ENCODE data around the gene L3MBTL3.
"Not testable (repeated sequence)": the region's sequence is repeated elsewhere in the genome, so short reads cannot be mapped to it uniquely, and the experiment has no call there.

L3MBTL3 gene

GRCh38 chr6:130075879-130076460, 57.6 kb downstream of the L3MBTL3 start:
- DNase-seq (ENCODE audit: low read depth, low spot score) = no peak

GRCh38 chr6:130076512-130076911, 58.1 kb downstream of the L3MBTL3 start:
- DNase-seq (ENCODE audit: low read depth, low spot score) = no peak

GRCh38 chr6:130090796-130091195, 72.4 kb downstream of the L3MBTL3 start:
- DNase-seq (ENCODE audit: low read depth, low spot score) = no peak

DNA sequence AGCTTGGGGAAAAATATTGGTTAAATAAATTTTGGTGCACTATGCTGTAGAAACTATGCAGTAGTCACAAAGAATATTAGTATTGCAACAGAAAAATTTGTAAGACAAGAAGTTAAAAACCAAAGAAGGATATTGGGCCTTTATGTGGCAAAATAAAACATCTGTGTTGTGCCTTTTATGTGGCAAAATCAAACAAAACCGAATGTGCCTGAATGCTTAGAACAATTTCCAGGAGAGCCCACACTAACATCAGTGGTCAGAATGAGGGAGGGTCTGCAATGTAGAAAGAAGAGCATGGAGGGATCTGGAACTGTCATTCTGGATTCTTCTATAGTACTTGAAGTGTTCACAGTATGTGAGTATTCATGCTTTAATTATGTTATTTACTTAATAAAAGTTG, 75.2 kb downstream of the L3MBTL3 start:
- DNase-seq (ENCODE audit: low read depth, low spot score) = no peak

DNA sequence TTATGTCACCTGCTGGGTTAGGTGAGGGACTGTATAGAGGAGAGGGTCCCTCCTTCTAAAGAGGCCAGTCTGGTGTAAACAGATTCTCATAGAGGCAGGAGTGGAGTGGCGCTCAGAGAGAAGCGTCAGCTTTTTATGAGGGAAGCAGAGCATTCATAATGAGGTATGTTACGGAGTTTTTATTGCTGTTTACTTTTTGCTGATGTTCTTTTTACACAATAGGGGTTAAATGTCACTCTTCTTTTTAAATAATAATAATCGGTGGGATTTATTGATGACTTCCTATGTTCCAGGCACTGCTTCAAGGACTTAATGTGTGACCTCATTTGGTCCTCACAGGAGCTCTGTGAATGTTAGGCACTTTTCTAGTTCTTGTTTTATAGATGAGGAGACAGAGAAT, 79.9 kb downstream of the L3MBTL3 start:
- no peak for DNase-seq (ENCODE audit: low read depth, low spot score)

GRCh38 chr6:130099119-130099518, 80.7 kb downstream of the L3MBTL3 start:
- no peak for DNase-seq (ENCODE audit: low read depth, low spot score)

GRCh38 chr6:130105996-130106704, 87.8 kb downstream of the L3MBTL3 start:
- DNase-seq (ENCODE audit: low read depth, low spot score) = no peak

GRCh38 chr6:130107710-130108109, 89.3 kb downstream of the L3MBTL3 start:
- no peak for DNase-seq (ENCODE audit: low read depth, low spot score)

DNA sequence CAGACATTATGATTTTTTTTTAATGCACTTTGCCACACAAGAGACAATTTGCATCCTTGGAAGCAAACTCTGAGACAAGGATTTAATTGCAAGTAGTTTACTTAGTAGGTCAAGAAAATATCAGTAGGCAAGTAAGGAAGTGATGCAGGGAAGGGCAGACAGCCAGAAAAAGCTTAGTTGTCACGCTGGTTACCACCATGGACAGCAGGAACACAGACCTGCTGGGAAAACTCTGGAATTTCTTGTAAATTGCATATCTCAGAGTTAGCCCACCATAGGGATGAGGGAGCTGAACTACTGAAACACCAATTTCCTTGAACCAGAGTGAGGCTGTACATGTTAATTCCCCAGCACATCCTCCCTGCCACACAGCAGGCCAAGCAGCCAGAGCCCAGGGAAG, 92.7 kb downstream of the L3MBTL3 start:
- no peak for DNase-seq (ENCODE audit: low read depth, low spot score)

- DNase-seq (ENCODE audit: low read depth, low spot score) = no peak
These were observed 94.9 kb downstream of the L3MBTL3 start for GRCh38 chr6:130113201-130113710.

GRCh38 chr6:130115036-130115435, 96.7 kb downstream of the L3MBTL3 start:
- DNase-seq (ENCODE audit: low read depth, low spot score) = no peak

DNA sequence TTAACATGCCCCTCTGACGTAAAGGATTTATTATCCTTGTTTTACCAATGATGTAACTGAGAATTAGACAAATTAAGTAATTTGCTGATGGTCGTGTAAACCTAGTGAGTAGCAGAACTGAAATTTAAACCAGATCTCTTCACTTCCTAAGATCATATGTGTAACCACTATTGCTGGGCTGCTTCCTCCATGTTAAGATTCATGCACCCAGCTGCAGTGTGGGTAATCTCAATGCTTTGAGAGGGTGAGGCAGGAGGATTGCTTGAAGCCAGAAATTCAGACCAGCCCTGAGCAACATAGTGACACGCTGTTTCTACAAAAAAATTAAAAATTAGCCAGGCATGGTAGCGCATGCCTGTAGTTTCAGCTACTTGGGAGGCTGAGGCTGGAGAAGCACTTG, 97.9 kb downstream of the L3MBTL3 start:
- no peak for DNase-seq (ENCODE audit: low read depth, low spot score)

GRCh38 chr6:130117187-130117701, 98.9 kb downstream of the L3MBTL3 start:
- DNase-seq (ENCODE audit: low read depth, low spot score) = not testable (repeated sequence)

DNA sequence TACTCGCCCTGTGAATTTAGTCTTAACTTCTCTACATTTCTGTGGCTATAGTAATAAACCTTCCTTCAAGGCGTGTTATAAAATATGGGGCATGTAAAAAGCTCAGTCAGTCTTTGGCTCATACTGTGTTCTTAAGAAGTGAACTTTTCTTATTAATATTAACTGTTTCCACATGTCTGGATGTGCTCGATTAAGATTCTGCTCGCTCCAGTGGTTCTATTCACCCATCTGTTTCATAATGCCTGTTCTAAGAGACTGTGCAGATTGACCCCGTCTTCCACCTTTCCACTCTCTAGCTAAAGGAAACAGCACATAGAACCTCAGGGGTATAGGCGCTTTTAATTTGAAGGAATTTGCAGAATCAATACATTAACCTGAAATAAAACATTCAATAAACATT, 99.9 kb downstream of the L3MBTL3 start:
- no peak for DNase-seq (ENCODE audit: low read depth, low spot score)

GRCh38 chr6:130119211-130119610, 100.8 kb downstream of the L3MBTL3 start:
- no peak for DNase-seq (ENCODE audit: low read depth, low spot score)

- DNase-seq (ENCODE audit: low read depth, low spot score) = no peak
These were observed 102.3 kb downstream of the L3MBTL3 start for GRCh38 chr6:130120731-130121130.

DNA sequence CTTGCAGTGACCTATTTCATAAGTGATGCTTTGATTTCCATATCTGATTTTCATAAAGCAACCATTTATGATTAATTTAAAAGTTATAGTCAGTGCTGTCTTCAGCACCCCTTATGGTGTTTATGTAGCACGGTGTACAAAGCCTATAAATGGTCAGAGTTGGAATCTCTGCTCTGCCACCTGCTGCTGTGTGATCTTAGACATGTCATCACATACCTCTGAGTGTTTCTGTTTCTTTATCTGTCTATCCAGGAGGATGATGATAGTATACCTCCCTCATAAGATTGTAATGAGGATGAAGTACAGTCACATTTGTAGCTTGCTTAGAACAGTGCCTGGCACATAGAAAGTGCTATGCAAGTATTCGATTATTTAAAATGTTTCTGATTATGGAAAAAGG, 103.9 kb downstream of the L3MBTL3 start:
- DNase-seq (ENCODE audit: low read depth, low spot score) = no peak

GRCh38 chr6:130127195-130127594, 108.8 kb downstream of the L3MBTL3 start:
- DNase-seq (ENCODE audit: low read depth, low spot score) = no peak

GRCh38 chr6:130128326-130128725, 109.9 kb downstream of the L3MBTL3 start:
- no peak for DNase-seq (ENCODE audit: low read depth, low spot score)

- DNase-seq (ENCODE audit: low read depth, low spot score) = no peak
These were observed 111.4 kb downstream of the L3MBTL3 start for GRCh38 chr6:130129762-130130246.

GRCh38 chr6:130132286-130132701, 113.9 kb downstream of the L3MBTL3 start:
- DNase-seq (ENCODE audit: low read depth, low spot score) = no peak

DNA sequence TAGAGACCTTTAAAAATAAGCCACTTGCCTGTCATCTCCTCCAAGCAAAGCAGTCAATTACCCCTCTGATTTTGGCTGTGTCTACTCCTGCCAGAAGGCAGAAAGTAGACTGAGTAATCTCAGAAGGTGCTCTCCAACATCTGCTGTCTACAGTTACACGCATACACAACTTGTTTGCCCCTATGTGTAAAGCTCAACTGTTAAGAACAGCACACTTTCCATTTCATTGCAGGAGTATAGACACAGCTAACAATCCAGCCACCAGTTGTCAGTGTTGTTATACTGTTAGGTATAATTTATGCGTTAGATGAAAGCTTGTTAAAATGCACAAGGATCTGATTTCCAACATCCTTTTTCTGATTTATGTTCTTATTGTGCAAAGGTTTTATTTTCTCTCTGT, 116.2 kb downstream of the L3MBTL3 start:
- DNase-seq (ENCODE audit: low read depth, low spot score) = no peak

- no peak for DNase-seq (ENCODE audit: low read depth, low spot score)
These were observed 118.4 kb downstream of the L3MBTL3 start for GRCh38 chr6:130136798-130137197.

Measured in ELF-1 (cell line).